Measurements from ENCODE around the gene PTPN14. TPM values are rescaled to one million over a fixed set of nuclear protein-coding genes. Genes with fewer than 3 reads are reported as not detected.

Gene PTPN14
- total RNA-seq, 1 donor from 2014 or later = 43.7 TPM

DNA sequence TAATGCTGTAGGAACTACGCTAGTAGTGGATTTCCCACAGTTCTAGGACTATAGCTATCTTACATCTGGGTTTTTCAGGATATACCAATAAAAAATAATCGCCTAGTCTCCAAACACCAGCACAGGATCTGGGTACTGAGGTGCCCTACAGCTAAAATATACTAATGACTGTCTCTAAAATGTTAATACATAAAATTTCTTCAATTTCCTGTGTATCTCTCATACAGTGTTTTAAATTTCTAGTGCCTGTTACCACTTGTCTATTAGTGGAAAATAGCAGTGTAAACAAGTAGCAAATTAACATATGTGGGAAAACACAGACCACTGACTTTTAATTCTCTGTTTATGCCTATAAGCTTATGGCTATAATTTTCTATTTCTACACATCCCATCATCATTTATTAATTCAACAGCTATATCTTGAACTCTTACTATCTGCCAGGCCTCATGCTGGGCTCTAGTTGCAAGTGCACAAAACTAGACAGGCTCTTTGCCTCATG is 16.1 kb upstream of the PTPN14 start:
- Histone ChIP-seq H3K27ac (no peak overlapping the region), H3K27me3 (no peaks in the 10 kb centered on the region)
- ATAC-seq = no peak

DNA sequence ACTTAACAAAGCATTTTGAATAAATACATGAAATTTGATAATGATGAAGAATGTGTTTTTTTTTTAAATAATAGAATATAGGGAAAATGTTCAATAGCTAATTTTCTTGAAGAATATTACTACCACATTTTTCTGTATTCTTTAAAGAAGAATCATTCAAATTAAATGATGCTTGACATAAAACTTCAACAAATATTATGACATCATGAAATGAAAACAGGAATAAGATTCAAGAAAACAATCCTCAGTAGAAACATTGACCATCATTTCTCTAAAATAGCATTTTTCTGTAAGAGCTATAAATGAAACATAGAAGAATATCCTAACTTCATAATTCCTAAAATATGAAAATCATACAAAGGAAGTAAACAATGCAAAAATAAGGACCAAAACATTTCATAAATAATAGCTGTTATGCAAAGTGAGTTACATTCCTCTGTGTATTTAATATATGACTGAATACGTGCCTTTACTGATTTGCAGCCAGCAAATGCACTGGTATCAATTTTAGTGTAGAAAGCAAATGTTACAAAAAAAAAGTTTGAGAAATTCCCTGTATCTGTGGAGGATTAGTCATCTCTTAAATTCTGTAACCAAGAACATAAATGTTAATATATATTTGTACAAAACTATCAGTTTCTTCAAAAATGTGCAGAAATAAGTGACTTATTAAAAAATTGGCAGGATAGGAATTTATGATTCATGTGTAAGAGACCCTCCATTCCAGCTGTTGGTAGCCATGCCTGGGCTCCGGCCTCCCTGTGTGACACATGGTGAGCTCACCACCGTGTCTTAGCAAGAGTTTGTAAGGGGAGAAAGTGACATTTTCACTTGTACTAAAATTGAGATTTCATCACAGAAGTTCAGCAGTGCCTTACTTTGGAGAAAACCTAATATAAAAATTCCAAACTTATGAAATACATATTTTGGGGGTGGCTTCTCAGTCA is 15.0 kb upstream of the PTPN14 start:
- Histone ChIP-seq H3K4me3 (no peak overlapping the region), H3K9me3 (no peaks in the 10 kb centered on the region), H3K4me1 (no peaks in the 10 kb centered on the region), H3K36me3 (no peaks in the 10 kb centered on the region), H3K27me3 (no peaks in the 10 kb centered on the region), H3K27ac (no peak overlapping the region)
- DNase-seq (no peak), ATAC-seq (no peak)
- TF ChIP-seq, protein P1, sequence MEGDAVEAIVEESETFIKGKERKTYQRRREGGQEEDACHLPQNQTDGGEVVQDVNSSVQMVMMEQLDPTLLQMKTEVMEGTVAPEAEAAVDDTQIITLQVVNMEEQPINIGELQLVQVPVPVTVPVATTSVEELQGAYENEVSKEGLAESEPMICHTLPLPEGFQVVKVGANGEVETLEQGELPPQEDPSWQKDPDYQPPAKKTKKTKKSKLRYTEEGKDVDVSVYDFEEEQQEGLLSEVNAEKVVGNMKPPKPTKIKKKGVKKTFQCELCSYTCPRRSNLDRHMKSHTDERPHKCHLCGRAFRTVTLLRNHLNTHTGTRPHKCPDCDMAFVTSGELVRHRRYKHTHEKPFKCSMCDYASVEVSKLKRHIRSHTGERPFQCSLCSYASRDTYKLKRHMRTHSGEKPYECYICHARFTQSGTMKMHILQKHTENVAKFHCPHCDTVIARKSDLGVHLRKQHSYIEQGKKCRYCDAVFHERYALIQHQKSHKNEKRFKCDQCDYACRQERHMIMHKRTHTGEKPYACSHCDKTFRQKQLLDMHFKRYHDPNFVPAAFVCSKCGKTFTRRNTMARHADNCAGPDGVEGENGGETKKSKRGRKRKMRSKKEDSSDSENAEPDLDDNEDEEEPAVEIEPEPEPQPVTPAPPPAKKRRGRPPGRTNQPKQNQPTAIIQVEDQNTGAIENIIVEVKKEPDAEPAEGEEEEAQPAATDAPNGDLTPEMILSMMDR (IDR thresholded peaks at IDR 0.05) = no peak
- intact Hi-C loops (cut with DNase I) = no loop called here

More for the DNA sequence above, 16.1 kb upstream of the PTPN14 start:
- Histone ChIP-seq H3K36me3 (no peaks in the 10 kb centered on the region), H3K9me3 (no peaks in the 10 kb centered on the region), H3K4me3 (no peak overlapping the region), H3K4me1 (no peaks in the 10 kb centered on the region)
- intact Hi-C loops (cut with DNase I) = no loop called here
- TF ChIP-seq, protein P1 (IDR thresholded peaks at IDR 0.05) = no peak
- no peak for DNase-seq

DNA sequence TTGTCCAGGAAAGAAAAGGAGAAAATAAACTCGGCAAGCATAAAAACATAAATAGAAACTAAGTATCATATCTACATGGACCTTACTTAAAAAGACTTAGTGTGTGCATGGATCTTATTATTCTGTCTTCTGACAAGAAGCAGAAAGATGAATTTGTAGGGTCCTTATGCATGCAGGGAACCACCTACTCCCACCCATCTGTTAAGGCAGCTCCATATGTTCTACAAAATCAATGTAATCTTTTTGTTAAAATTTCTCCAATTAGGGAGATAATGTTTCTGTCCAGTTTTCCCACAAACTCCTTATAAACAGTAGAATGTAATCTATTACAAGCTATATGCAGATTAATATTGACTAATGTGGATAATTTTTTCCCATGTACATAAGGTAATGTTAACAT is 13.9 kb upstream of the PTPN14 start:
- Histone ChIP-seq H3K27me3 (no peaks in the 10 kb centered on the region), H3K4me1 (no peaks in the 10 kb centered on the region), H3K9me3 (no peaks in the 10 kb centered on the region), H3K27ac (no peak overlapping the region), H3K4me3 (no peak overlapping the region), H3K36me3 (no peaks in the 10 kb centered on the region)
- intact Hi-C loops (cut with DNase I) = no loop called here
- ATAC-seq (no peak), DNase-seq (no peak)
- TF ChIP-seq, protein P1 (IDR thresholded peaks at IDR 0.05) = no peak

DNA sequence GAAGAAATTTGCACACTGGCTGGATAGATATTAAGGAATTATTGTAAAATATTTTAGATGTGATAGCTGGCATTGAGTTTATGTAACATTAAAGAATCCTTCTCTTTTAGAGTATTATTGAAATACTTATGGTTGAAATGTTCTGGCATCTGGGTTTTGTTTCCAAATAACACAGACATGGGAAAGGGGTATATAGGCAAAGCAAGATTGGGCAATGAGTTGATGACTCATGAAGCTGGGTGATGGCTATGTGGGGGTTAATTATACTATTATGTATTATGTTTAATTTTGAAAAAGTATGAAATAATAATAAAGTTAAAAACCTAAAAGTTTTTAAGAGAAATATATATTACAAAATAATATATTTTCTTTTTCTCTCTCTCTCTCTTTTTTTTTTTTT is 12.5 kb upstream of the PTPN14 start:
- Histone ChIP-seq H3K9me3 (no peaks in the 10 kb centered on the region), H3K36me3 (no peaks in the 10 kb centered on the region), H3K27ac (no peak overlapping the region), H3K4me1 (no peaks in the 10 kb centered on the region), H3K4me3 (no peak overlapping the region), H3K27me3 (no peaks in the 10 kb centered on the region)
- DNase-seq = no peak
- intact Hi-C loops (cut with DNase I) = no loop called here
- TF ChIP-seq, protein P1 (IDR thresholded peaks at IDR 0.05) = no peak
- ATAC-seq = no peak

DNA sequence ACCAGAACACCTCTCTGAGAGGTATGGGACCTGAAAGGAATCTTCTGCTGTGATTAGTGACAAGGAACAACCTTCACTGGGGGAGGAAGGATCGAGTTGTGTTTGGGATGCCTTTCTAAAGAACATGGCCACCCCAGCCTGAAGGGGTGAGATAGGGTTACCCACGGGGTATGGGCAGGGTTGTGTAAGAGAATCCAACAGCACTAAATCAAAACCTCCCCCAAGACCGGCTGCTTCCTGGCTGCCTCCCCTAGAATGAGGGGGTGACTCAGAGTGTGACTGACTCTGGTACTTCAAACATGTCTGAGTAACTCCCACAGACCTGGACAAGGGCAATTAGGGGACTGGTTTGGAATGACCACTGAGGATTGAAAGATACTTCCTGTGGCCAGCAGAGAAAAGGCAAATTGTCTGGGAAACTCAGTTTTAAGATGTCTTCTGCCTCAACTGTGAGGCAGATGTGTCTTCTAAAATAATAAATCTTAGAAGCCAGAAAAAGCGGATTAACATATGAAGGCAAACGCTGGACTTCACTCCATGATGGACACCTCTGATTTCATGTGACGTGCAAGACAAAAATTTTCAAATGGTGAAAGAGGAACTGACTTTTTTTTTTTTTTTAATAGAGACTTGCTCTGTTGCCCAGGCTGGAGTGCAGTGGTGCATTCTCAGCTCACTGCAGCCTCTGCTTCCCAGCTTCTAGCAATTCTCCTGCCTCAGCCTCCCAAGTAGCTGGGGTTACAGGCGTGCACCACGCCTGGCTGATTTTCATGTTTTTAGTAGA is 6.7 kb upstream of the PTPN14 start:
- Histone ChIP-seq H3K4me3 (no peak overlapping the region), H3K27ac (no peak overlapping the region), H3K36me3 (no peaks in the 10 kb centered on the region), H3K27me3 (no peaks in the 10 kb centered on the region), H3K9me3 (no peaks in the 10 kb centered on the region), H3K4me1 (no peaks in the 10 kb centered on the region)
- TF ChIP-seq, protein P1 (IDR thresholded peaks at IDR 0.05) = no peak
- ATAC-seq = no peak
- DNase-seq = no peak
- intact Hi-C loops (cut with DNase I) = no loop called here

Data from upper lobe of right lung (tissue), 1 donor.